HG02571 (cell line): ENCODE results near the gene RECQL5.

Source experiments
- ATAC-seq: cut with Tn5 transposase; IDR thresholded peaks from one replicate; pipeline ENCODE4 v1.9.1; 2021; ENCODE audit warnings: mild to moderate bottlenecking, moderate library complexity; ENCODE audit not compliant: unreplicated experiment

Gene RECQL5

GRCh38 chr17:75634754-75635609 is 32.0 kb downstream of the RECQL5 start:
- no peak for ATAC-seq

DNA sequence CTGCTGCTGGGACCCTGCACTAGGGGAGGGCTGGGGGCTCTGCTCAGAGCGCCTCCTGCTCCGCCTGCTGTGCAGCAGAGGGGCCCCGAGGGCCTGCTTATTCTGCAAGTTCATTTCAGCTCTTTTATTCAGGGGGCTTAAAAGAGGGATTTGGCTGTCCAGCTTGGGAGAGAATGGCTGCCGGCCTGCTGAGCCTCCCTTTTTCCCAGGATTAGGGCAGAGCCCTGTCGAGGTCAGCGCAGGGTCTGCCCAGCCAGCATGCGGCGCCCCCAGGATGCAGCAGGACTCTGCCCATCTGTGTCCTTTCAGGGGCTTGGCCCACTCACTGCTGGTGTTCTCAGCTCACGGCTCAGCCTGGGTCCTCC is 32.6 kb downstream of the RECQL5 start:
- ATAC-seq, result no peak

DNA sequence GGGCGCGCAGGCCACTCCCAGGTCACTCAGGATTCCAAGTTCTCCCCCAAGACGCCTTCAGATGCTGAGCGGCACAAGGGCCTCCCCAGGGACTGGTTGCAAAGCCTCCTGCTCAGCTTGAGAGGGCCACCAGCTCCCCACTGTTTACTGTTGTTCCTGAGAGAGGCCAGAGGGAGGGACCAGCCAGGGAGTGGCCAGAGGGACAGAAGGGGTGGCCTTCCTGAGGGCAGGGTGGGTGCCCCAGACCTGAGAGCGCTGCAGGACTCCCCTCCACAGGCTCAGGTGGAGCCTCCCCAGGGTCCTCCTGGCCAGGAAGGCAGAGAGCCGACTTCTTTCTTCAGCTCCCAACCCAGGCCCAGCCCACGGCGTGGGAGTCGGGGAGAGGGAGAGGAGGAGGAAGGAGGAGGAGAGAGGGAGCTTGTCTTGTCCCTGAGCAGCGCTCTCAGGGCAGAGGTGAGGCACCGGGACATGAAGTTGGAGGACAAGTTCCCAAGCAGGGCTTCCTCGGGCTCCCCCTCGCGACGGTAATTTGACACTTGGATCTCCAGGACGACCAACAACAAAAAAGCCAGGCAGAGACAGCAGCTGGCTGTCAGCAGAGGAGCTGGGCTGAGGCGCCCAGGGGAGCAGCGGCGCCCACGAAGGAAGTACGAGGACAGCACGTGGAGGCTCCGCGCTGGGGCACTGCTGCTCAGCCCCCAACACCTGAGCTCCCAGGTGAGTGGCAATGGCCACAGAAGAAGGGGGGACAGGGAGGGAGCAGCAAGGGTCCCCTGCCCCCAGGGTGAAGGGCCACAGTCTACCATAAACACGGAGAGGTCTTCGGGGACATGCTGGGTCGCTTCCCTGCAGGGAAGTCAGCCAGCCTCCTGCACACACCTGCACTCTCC is 33.2 kb downstream of the RECQL5 start:
- ATAC-seq, result no peak

- ATAC-seq, result no peak
These were observed 34.0 kb downstream of the RECQL5 start, which contains the start of gene SMIM5 for GRCh38 chr17:75632863-75633485. TSS of gene SMIM5 (plus strand) at chr17:75633434. CDS start at chr17:75640202, 6,768 bp downstream.

- ATAC-seq, result no peak
These were observed 34.5 kb downstream of the RECQL5 start for GRCh38 chr17:75632428-75632827.

DNA sequence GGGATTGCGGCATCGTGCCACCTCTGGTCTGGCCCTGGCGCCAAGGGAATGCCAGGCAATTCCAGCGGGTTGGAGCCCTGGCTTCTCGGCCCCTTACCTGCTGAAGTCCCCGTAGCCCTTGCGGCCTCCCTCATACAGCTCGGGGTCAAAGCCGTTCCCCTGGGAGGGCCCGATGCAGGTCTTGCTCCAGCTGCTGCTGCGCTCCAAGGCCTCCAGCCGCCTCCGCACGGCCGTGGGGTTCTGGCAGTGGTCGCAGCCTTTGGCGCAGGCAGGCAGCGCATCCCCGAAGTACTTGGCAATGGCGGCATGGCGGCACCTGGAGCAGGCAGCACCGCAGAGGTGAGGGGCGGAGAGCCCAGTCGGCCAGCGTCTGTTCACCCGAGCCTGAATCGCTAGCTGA is 35.6 kb downstream of the RECQL5 start:
- ATAC-seq, result no peak

- ATAC-seq, result no peak
These were observed 36.7 kb downstream of the RECQL5 start for GRCh38 chr17:75630071-75630917.

GRCh38 chr17:75629157-75629556 is 37.8 kb downstream of the RECQL5 start:
- ATAC-seq, result no peak

GRCh38 chr17:75628425-75628824 is 38.5 kb downstream of the RECQL5 start:
- no peak for ATAC-seq

GRCh38 chr17:75627094-75627493 is 39.9 kb downstream of the RECQL5 start:
- ATAC-seq, result no peak

DNA sequence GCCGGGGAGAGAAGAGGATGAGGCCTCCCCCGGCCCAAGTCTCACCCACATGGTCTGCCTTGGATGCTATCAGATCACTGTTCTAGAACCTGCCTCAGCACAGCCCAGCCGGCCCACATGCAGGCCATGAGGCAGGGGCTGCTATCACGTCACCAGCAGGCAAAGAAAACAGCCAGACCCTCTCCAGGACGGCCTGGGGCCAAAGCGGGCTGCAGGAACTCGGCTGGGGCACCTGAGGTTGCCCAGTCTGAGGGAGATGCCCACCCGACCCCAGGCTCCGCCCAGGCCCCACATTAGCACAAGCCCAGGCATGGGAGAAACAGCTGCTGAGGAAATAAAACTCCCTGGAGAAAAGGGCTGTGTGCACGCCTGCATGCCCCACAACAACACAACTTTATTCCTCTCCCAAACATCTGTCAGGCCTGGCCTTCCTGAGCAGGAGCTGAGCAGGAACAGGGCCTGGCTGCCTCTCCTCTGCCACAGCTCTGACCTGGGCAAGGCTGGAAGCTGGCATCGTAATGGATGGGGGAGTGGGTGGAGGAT is 40.4 kb downstream of the RECQL5 start:
- ATAC-seq, result no peak

GRCh38 chr17:75625813-75626486 is 41.0 kb downstream of the RECQL5 start:
- ATAC-seq, result no peak

- ATAC-seq, result no peak
These were observed 42.1 kb downstream of the RECQL5 start for GRCh38 chr17:75624714-75625345.

DNA sequence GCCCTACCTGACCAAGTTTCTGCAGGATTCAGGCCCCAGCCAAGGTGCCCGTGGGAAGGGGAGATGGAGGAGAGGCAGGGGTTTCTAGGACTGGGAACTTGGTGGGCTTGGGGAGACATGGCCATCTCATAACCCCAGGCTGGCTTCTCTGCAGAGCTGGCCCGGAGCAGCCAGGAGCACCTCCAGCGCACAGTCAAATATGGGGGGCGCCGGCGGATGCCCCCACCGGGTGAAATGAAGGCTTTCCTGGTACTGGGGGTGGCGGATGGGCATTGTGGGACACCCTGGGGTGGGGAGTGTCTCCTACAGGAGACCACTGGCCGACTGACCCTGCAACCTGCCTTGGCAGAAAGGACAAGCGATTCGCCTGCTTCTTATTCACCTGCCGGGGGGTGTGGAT is 42.9 kb downstream of the RECQL5 start:
- no peak for ATAC-seq

GRCh38 chr17:75623386-75623785 is 43.6 kb downstream of the RECQL5 start:
- ATAC-seq, result no peak

DNA sequence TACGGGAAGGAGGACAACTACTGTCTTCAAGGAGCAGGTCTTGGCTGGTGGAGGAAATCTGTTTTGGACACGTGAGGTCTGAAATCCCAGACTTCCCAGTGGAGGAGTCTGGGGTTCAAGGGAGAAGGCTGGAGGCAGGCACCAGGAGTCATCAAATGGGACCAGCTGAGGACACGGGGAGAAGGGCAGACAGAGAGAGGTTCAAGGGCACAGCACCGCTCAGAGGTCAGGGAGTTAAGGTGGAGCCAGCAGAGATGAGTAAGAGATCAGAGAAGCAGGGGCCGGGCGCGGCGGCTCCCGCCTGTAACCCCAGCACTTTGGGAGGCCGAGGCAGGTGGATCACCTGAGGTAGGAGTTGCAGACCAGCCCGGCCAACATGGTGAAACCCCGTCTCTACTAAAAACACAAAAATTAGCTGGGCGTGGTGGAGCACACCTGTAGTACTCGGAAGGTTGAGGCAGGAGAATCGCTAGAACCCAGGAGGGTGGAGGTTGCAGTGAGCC is 44.1 kb downstream of the RECQL5 start:
- no peak for ATAC-seq

GRCh38 chr17:75622076-75622475 is 44.9 kb downstream of the RECQL5 start:
- ATAC-seq, result no peak

- ATAC-seq, result no peak
These were observed 45.5 kb downstream of the RECQL5 start for GRCh38 chr17:75621489-75621888.
